HL-60 (cell line): Measurements from ENCODE around the gene AHRR.
A peak's percentile ranks its signal among the peaks of the same experiment; 100 is the strongest.

Source experiments
- DNase-seq, 2 experiments: peaks; one replicate each; pipeline ENCODE4 v3.0.0-alpha.2; 2010 to 2020; ENCODE audit warnings: low read depth in 1 of 2, low spot score in 1 of 2
- H3K27ac ChIP-seq: fragments of 250-450 bp; sonication (Bioruptor Pico); replicated peaks from 2 replicates; pipeline ENCODE4 v1.5.1; 2020; ENCODE audit warnings: mild to moderate bottlenecking, moderate library complexity
- H3K27me3 ChIP-seq: fragments of 250-450 bp; sonication (Bioruptor Pico); 2 replicates; pipeline ENCODE4 v1.5.1; 2021; ENCODE audit warnings: mild to moderate bottlenecking, moderate library complexity; ENCODE audit not compliant: insufficient read depth, poor library complexity, severe bottlenecking
- H3K4me3 ChIP-seq: replicated peaks from 2 replicates; pipeline ENCODE4 v1.5.1; 2011; ENCODE audit warnings: mild to moderate bottlenecking, control low read depth, low read length; ENCODE audit not compliant: insufficient read depth
- GABPA ChIP-seq: IDR thresholded peaks from 2 replicates; pipeline ENCODE4 v1.6.1; 2012; ENCODE audit warnings: low read depth
- POLR2AphosphoS5 ChIP-seq: IDR thresholded peaks from 2 replicates; pipeline ENCODE4 v1.6.1; 2012; ENCODE audit warnings: low read depth
- SPI1 ChIP-seq: IDR thresholded peaks from 2 replicates; pipeline ENCODE4 v1.6.1; 2012; ENCODE audit warnings: low read depth, mild to moderate bottlenecking, borderline replicate concordance
- TF ChIP-seq, protein P1 (sequence below): IDR thresholded peaks from one replicate; pipeline ENCODE4 v1.5.1; 2011; ENCODE audit warnings: low read length, control low read depth, inconsistent platforms; ENCODE audit not compliant: insufficient read depth
- TF ChIP-seq, protein P2 (sequence below): IDR thresholded peaks from 2 replicates; pipeline ENCODE4 v1.6.1; 2012; ENCODE audit warnings: low read depth; ENCODE audit not compliant: insufficient replicate concordance

AHRR gene

DNA sequence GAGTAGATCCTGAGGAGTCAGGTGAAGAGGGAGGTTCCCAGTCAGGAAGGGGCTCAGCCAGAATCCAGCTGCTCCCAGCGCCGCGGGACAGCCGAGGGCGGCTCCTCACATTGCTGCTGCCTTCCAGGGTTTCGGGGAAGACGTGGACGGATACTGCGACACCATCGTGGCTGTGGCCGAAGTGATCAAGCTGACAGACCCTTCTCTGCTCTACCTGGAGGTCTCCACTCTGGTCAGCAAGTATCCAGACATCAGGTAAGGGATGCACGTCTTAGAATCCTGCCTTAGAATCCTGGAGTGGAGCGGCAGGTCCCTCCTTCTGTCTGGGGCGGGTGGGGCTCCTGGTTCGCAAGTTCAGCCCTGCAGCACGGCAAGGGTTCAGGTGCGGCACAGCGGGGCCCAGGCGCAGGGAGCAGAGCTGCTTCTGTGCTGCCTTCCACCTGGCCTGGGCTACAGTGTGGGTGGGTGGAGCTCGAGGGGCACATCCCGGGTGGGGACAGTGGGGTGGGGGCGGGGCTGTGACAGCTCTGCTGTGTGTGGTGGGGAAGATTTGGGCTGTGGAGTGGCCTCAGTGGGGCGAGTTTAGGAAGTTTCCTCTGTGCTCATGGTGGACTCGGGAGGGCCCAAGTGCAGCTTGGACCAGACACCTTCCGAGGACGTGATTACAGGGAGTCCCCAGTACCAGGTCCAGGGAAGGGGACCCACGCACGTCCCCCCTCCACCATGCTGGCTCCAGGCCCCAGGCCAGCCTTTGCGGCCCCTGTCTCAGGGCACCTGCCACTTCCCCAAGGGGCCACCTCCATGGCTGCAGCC lies 144.3 kb downstream of the AHRR start:
- no peak overlapping the region for H3K4me3 ChIP-seq
- DNase-seq, result no peak
- H3K27me3 ChIP-seq, result no peaks in the 10 kb centered on the region
- no peak overlapping the region for H3K27ac ChIP-seq
- TF ChIP-seq POLR2AphosphoS5, result 0 out of 2 replicates have a peak, but pooled peaks have one; percentile 1
- TF ChIP-seq, protein P1, sequence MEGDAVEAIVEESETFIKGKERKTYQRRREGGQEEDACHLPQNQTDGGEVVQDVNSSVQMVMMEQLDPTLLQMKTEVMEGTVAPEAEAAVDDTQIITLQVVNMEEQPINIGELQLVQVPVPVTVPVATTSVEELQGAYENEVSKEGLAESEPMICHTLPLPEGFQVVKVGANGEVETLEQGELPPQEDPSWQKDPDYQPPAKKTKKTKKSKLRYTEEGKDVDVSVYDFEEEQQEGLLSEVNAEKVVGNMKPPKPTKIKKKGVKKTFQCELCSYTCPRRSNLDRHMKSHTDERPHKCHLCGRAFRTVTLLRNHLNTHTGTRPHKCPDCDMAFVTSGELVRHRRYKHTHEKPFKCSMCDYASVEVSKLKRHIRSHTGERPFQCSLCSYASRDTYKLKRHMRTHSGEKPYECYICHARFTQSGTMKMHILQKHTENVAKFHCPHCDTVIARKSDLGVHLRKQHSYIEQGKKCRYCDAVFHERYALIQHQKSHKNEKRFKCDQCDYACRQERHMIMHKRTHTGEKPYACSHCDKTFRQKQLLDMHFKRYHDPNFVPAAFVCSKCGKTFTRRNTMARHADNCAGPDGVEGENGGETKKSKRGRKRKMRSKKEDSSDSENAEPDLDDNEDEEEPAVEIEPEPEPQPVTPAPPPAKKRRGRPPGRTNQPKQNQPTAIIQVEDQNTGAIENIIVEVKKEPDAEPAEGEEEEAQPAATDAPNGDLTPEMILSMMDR, result no peak

- H3K4me3 ChIP-seq, result no peak overlapping the region
- TF ChIP-seq POLR2AphosphoS5, result no peak
- no peak for TF ChIP-seq GABPA
- TF ChIP-seq, protein P1, result no peak
- TF ChIP-seq, protein P2, sequence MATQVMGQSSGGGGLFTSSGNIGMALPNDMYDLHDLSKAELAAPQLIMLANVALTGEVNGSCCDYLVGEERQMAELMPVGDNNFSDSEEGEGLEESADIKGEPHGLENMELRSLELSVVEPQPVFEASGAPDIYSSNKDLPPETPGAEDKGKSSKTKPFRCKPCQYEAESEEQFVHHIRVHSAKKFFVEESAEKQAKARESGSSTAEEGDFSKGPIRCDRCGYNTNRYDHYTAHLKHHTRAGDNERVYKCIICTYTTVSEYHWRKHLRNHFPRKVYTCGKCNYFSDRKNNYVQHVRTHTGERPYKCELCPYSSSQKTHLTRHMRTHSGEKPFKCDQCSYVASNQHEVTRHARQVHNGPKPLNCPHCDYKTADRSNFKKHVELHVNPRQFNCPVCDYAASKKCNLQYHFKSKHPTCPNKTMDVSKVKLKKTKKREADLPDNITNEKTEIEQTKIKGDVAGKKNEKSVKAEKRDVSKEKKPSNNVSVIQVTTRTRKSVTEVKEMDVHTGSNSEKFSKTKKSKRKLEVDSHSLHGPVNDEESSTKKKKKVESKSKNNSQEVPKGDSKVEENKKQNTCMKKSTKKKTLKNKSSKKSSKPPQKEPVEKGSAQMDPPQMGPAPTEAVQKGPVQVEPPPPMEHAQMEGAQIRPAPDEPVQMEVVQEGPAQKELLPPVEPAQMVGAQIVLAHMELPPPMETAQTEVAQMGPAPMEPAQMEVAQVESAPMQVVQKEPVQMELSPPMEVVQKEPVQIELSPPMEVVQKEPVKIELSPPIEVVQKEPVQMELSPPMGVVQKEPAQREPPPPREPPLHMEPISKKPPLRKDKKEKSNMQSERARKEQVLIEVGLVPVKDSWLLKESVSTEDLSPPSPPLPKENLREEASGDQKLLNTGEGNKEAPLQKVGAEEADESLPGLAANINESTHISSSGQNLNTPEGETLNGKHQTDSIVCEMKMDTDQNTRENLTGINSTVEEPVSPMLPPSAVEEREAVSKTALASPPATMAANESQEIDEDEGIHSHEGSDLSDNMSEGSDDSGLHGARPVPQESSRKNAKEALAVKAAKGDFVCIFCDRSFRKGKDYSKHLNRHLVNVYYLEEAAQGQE, result no peak
- no peak for TF ChIP-seq SPI1
- DNase-seq, result no peak
- no peaks in the 10 kb centered on the region for H3K27me3 ChIP-seq
- no peak overlapping the region for H3K27ac ChIP-seq
Measured at GRCh38 chr5:466661-467310, 145.3 kb downstream of the AHRR start.

DNA sequence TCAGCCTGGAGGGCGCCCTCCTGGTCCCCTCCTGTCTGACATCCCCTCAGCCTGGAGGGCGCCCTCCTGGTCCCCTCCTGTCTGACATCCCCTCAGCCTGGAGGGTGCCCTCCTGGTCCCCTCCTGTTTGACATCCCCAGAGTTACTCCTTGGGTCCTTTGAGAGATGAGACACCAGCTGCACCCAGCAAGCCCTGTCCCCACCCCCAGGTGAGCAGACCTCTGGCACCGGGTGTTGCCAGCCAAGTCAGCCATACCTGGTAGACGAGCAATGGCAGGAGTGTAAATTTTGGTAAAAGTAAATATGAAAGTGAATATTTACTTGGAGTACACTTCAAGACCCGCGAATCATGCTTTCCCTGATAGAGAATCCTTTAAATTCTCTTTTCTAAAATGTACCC lies 146.9 kb downstream of the AHRR start:
- H3K4me3 ChIP-seq, result no peak overlapping the region
- no peak for TF ChIP-seq SPI1
- TF ChIP-seq, protein P1, result no peak
- H3K27ac ChIP-seq, result no peak overlapping the region
- H3K27me3 ChIP-seq, result no peaks in the 10 kb centered on the region
- DNase-seq, result no peak

DNA sequence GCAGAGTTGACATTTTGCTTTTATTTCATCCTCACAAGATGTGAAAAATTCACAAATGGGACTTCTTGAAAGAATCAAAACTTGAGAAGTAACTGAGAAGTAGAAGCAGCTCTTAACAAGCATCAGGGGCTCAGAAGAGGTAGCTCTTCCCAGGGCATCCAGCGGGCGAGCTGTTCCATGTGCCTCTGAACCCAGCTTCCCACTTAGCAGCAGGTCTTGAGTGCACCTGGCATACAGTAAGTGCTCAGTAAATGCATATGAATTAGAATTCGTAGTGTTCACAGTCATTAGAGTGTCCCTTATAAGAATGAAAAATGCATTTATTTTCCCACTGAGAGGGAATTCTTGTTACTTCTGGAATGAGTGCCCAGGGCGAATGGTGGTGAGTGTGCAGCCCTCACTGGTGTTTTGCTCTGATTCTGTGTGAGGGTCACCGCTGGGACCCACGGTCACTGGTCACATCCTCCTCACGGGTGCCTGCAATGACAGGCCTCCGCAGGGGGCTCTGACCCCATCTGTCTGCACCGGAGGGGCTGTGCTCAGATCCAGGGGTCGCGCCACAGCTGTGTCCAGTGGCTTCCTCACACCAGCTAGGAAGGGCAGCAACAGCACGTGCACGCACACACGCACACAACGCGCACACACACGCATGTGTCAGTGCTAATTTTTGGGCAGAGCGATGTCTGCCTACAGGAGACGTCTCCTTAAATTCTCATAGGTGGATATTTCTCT lies 148.4 kb downstream of the AHRR start:
- Histone ChIP-seq H3K27me3 (peaks cover 8% of the 10 kb centered on the region), H3K27ac (no peak overlapping the region), H3K4me3 (no peak overlapping the region)
- no peak for DNase-seq
- no peak for TF ChIP-seq SPI1
